Measurements from ENCODE around the gene DRAM2. TPM values are rescaled to one million over a fixed set of nuclear protein-coding genes. Genes with fewer than 3 reads are reported as not detected.

Gene DRAM2
- total and polyA plus RNA-seq, 10 of the 15 experiments (the other 5 are each of a cell fraction or from before 2014, with no cell fraction given), result 39.1 to 229 (median 79.4) TPM

GRCh38 chr1:111179968-111180533, 40.2 kb upstream of the DRAM2 start (continued):
- TF ChIP-seq ATF7 (IDR thresholded peaks at IDR 0.05; ENCODE audit: low read depth) (no peak), CEBPB (IDR thresholded peaks at IDR 0.05; ENCODE audit: borderline replicate concordance in 1 of 2, low read depth in 2 of 2, low read length in 2 of 2) (no peak), E4F1 (IDR thresholded peaks at IDR 0.05; ENCODE audit: borderline replicate concordance, partially characterized antibody) (no peak), STAT3 (IDR thresholded peaks at IDR 0.05; ENCODE audit: low read depth, low read length) (no peak)
- TF ChIP-seq, protein P1, sequence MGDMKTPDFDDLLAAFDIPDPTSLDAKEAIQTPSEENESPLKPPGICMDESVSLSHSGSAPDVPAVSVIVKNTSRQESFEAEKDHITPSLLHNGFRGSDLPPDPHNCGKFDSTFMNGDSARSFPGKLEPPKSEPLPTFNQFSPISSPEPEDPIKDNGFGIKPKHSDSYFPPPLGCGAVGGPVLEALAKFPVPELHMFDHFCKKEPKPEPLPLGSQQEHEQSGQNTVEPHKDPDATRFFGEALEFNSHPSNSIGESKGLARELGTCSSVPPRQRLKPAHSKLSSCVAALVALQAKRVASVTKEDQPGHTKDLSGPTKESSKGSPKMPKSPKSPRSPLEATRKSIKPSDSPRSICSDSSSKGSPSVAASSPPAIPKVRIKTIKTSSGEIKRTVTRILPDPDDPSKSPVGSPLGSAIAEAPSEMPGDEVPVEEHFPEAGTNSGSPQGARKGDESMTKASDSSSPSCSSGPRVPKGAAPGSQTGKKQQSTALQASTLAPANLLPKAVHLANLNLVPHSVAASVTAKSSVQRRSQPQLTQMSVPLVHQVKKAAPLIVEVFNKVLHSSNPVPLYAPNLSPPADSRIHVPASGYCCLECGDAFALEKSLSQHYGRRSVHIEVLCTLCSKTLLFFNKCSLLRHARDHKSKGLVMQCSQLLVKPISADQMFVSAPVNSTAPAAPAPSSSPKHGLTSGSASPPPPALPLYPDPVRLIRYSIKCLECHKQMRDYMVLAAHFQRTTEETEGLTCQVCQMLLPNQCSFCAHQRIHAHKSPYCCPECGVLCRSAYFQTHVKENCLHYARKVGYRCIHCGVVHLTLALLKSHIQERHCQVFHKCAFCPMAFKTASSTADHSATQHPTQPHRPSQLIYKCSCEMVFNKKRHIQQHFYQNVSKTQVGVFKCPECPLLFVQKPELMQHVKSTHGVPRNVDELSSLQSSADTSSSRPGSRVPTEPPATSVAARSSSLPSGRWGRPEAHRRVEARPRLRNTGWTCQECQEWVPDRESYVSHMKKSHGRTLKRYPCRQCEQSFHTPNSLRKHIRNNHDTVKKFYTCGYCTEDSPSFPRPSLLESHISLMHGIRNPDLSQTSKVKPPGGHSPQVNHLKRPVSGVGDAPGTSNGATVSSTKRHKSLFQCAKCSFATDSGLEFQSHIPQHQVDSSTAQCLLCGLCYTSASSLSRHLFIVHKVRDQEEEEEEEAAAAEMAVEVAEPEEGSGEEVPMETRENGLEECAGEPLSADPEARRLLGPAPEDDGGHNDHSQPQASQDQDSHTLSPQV (IDR thresholded peaks at IDR 0.05), result no peak
